Skeletal muscle satellite cell (primary cell): ENCODE measurements around the gene RBM42. TPM values are rescaled to one million over a fixed set of nuclear protein-coding genes. Genes with fewer than 3 reads are reported as not detected.
"Not testable (repeated sequence)": the region's sequence is repeated elsewhere in the genome, so short reads cannot be mapped to it uniquely, and the experiment has no call there.

Experiments
- H3K27me3 ChIP-seq: 2 replicates; pipeline ENCODE4 v1.7.0; 2013; ENCODE audit warnings: low read length; ENCODE audit not compliant: control insufficient read depth, insufficient read depth
- H3K36me3 ChIP-seq: 2 replicates; pipeline ENCODE4 v1.7.0; 2013; ENCODE audit warnings: mild to moderate bottlenecking, control low read depth, low read length; ENCODE audit not compliant: insufficient read depth
- H3K4me1 ChIP-seq: 2 replicates; pipeline ENCODE4 v1.7.0; 2013; ENCODE audit warnings: low read length; ENCODE audit not compliant: control insufficient read depth, insufficient read depth
- H3K4me2 ChIP-seq: 2 replicates; pipeline ENCODE4 v1.7.0; 2013; ENCODE audit warnings: mild to moderate bottlenecking, low read length
- H3K4me3 ChIP-seq: 2 replicates; pipeline ENCODE4 v1.7.0; 2013; ENCODE audit warnings: low read length
- H3K9ac ChIP-seq: 2 replicates; pipeline ENCODE4 v1.7.0; 2013; ENCODE audit warnings: mild to moderate bottlenecking, low read depth, low read length, moderate library complexity
- H3K9me3 ChIP-seq: replicated peaks from 2 replicates; pipeline ENCODE4 v1.7.0; 2013; ENCODE audit warnings: mild to moderate bottlenecking, control low read depth, low read length
- total RNA-seq: library from RNA; depleted of rRNA; stranded (reverse); fragments of >200 nt; gene quantifications from 2 replicates; pipeline ENCODE4 v1.2.3, GENCODE V29; 2012; rRNA removed

The RBM42 gene
- 54.2 and 59.4 TPM in 2 replicates for total RNA-seq

- Histone ChIP-seq H3K4me2 (peak within 1 kb of the TSS; percentile 93), H3K27me3 (no peaks in the 10 kb centered on the region), H3K9me3 (no peaks in the 10 kb centered on the region), H3K36me3 (peaks cover 35% of the 10 kb centered on the region), H3K4me3 (peak within 1 kb of the TSS; percentile 79), H3K9ac (peak within 1 kb of the TSS; percentile 98), H3K4me1 (peaks cover 3% of the 10 kb centered on the region)
Observed at GRCh38 chr19:35628565-35629331, at the start of gene RBM42. Gene RBM42 (plus strand): TSS chr19:35629036. CDS start chr19:35629154, 118 bp downstream.

GRCh38 chr19:35582760-35583159, 46.1 kb upstream of the RBM42 start:
- no peaks in the 10 kb centered on the region for H3K9me3 ChIP-seq
- H3K4me1 ChIP-seq, result no peaks in the 10 kb centered on the region
- no peaks in the 10 kb centered on the region for H3K36me3 ChIP-seq
- H3K9ac ChIP-seq, result no peak overlapping the region
- no peak overlapping the region for H3K4me2 ChIP-seq
- H3K27me3 ChIP-seq, result peaks cover 19% of the 10 kb centered on the region
- H3K4me3 ChIP-seq, result no peak overlapping the region

- Histone ChIP-seq H3K4me3 (no peak within 1 kb of the TSS), H3K27me3 (peaks cover 34% of the 10 kb centered on the region), H3K4me1 (no peaks in the 10 kb centered on the region), H3K9ac (no peak within 1 kb of the TSS), H3K4me2 (no peak within 1 kb of the TSS), H3K36me3 (no peaks in the 10 kb centered on the region), H3K9me3 (no peaks in the 10 kb centered on the region)
Observed at GRCh38 chr19:35585848-35586247, 43.0 kb upstream of the RBM42 start, which contains the start of gene PMIS2. Gene PMIS2 (plus strand): TSS chr19:35586173. CDS start chr19:35586260, 87 bp downstream.

GRCh38 chr19:35587321-35587720, 41.5 kb upstream of the RBM42 start:
- H3K9ac ChIP-seq, result no peak overlapping the region
- H3K4me2 ChIP-seq, result no peak overlapping the region
- no peaks in the 10 kb centered on the region for H3K9me3 ChIP-seq
- peaks cover 34% of the 10 kb centered on the region for H3K27me3 ChIP-seq
- H3K36me3 ChIP-seq, result no peaks in the 10 kb centered on the region
- H3K4me1 ChIP-seq, result no peaks in the 10 kb centered on the region
- H3K4me3 ChIP-seq, result no peak overlapping the region

GRCh38 chr19:35590875-35591274, 38.0 kb upstream of the RBM42 start:
- Histone ChIP-seq H3K4me2 (no peak overlapping the region), H3K4me3 (no peak overlapping the region), H3K4me1 (no peaks in the 10 kb centered on the region), H3K9me3 (no peaks in the 10 kb centered on the region), H3K27me3 (peaks cover 20% of the 10 kb centered on the region), H3K36me3 (no peaks in the 10 kb centered on the region), H3K9ac (no peak overlapping the region)

GRCh38 chr19:35592226-35592625, 36.6 kb upstream of the RBM42 start:
- Histone ChIP-seq H3K4me3 (no peak overlapping the region), H3K27me3 (peaks cover 19% of the 10 kb centered on the region), H3K36me3 (no peaks in the 10 kb centered on the region), H3K9ac (no peak overlapping the region), H3K9me3 (no peaks in the 10 kb centered on the region), H3K4me1 (no peaks in the 10 kb centered on the region), H3K4me2 (no peak overlapping the region)

- not testable (repeated sequence) for H3K36me3 ChIP-seq, H3K9me3 ChIP-seq, H3K9ac ChIP-seq, H3K27me3 ChIP-seq, H3K4me1 ChIP-seq, H3K4me2 ChIP-seq, H3K4me3 ChIP-seq
Observed at GRCh38 chr19:35595026-35595425, 33.8 kb upstream of the RBM42 start.

GRCh38 chr19:35595928-35596327, 32.9 kb upstream of the RBM42 start:
- no peaks in the 10 kb centered on the region for H3K4me1 ChIP-seq
- no peaks in the 10 kb centered on the region for H3K9me3 ChIP-seq
- no peaks in the 10 kb centered on the region for H3K36me3 ChIP-seq
- peaks cover 3% of the 10 kb centered on the region for H3K27me3 ChIP-seq
- H3K4me3 ChIP-seq, result no peak overlapping the region
- H3K4me2 ChIP-seq, result no peak overlapping the region
- no peak overlapping the region for H3K9ac ChIP-seq

- Histone ChIP-seq H3K4me1 (no peaks in the 10 kb centered on the region), H3K9me3 (no peaks in the 10 kb centered on the region), H3K27me3 (peaks cover 3% of the 10 kb centered on the region), H3K4me2 (no peak overlapping the region), H3K4me3 (no peak overlapping the region), H3K36me3 (no peaks in the 10 kb centered on the region), H3K9ac (no peak overlapping the region)
Observed at GRCh38 chr19:35596366-35596999, 32.4 kb upstream of the RBM42 start.

- peaks cover 3% of the 10 kb centered on the region for H3K27me3 ChIP-seq
- no peak overlapping the region for H3K4me2 ChIP-seq
- H3K9ac ChIP-seq, result no peak overlapping the region
- no peaks in the 10 kb centered on the region for H3K36me3 ChIP-seq
- no peaks in the 10 kb centered on the region for H3K4me1 ChIP-seq
- H3K9me3 ChIP-seq, result no peaks in the 10 kb centered on the region
- H3K4me3 ChIP-seq, result no peak overlapping the region
Observed at GRCh38 chr19:35601971-35602370, 26.9 kb upstream of the RBM42 start.

- not testable (repeated sequence) for H3K4me3 ChIP-seq, H3K4me1 ChIP-seq, H3K9me3 ChIP-seq, H3K4me2 ChIP-seq, H3K36me3 ChIP-seq, H3K9ac ChIP-seq, H3K27me3 ChIP-seq
Observed at GRCh38 chr19:35604436-35604835, 24.4 kb upstream of the RBM42 start.

- not testable (repeated sequence) for H3K9ac ChIP-seq, H3K4me2 ChIP-seq, H3K9me3 ChIP-seq, H3K4me3 ChIP-seq, H3K36me3 ChIP-seq, H3K4me1 ChIP-seq, H3K27me3 ChIP-seq
Observed at GRCh38 chr19:35607170-35607569, 21.7 kb upstream of the RBM42 start.
